GM12873 (cell line): Measurements from ENCODE around the gene MBD5.

Experiments used
- TF ChIP-seq, protein P1 (sequence below): IDR thresholded peaks from 2 replicates; pipeline ENCODE4 v1.5.1; 2012; ENCODE audit warnings: low read depth, mild to moderate bottlenecking, moderate library complexity, low read length, control low read depth; ENCODE audit not compliant: insufficient read depth; ENCODE audit errors: missing control alignments

Gene MBD5

DNA sequence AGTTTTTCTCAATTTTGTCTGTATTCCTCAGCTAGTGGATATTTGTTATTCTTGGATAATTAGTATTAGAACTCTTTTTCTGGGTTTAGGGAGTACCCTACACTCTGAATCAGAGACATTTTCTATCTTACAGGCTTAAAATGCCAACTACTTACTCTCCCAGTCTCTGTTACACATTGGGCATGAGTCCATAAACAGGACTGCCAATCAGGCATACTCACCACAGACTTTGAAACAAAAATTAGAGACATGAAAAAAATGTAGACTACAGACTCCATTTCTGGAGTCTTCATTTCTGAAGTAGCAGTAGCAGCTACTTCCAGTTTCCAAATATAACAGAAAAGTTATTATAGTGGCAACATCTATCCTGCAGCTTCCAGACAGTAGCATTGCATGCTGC, 279.7 kb downstream of the MBD5 start:
- TF ChIP-seq, protein P1, sequence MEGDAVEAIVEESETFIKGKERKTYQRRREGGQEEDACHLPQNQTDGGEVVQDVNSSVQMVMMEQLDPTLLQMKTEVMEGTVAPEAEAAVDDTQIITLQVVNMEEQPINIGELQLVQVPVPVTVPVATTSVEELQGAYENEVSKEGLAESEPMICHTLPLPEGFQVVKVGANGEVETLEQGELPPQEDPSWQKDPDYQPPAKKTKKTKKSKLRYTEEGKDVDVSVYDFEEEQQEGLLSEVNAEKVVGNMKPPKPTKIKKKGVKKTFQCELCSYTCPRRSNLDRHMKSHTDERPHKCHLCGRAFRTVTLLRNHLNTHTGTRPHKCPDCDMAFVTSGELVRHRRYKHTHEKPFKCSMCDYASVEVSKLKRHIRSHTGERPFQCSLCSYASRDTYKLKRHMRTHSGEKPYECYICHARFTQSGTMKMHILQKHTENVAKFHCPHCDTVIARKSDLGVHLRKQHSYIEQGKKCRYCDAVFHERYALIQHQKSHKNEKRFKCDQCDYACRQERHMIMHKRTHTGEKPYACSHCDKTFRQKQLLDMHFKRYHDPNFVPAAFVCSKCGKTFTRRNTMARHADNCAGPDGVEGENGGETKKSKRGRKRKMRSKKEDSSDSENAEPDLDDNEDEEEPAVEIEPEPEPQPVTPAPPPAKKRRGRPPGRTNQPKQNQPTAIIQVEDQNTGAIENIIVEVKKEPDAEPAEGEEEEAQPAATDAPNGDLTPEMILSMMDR, result no peak

DNA sequence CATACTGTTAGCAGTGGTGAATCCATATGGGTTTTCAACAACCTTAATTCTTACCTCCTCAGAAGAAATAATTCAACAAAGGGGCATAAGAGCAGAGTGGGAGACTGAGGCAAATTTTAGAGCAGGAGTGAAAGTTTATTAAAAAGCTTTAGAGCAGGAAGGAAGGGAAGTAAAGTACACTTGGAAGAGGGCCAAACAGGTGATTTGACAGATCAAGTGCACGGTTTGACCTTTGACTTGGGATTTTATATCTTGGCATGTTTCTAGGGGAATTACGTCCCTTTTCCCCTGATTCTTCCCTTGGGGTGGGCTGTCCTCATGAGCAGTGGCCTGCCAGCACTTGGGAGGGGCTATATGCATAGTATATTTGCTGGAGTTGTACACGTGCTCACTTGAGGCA, 280.5 kb downstream of the MBD5 start:
- TF ChIP-seq, protein P1, result no peak

DNA sequence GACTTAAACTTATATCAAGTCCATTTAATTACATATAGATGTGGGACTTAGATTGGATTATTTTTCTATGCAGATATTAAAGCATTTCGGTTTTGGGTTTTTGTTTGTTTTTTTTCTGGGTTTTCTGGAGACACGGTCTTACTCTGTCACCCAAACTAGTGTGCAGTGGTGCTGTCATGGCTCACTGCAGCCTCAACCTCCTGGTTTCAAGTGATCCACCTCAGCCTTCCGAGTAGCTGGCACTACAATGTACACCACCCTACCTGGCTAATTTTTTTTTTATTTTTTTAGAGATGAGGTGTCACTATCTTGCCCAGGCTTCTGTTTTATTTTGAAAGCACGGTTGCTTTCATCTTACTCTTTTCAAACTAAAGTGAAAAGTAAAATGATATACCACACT, 281.6 kb downstream of the MBD5 start:
- TF ChIP-seq, protein P1, result no peak

DNA sequence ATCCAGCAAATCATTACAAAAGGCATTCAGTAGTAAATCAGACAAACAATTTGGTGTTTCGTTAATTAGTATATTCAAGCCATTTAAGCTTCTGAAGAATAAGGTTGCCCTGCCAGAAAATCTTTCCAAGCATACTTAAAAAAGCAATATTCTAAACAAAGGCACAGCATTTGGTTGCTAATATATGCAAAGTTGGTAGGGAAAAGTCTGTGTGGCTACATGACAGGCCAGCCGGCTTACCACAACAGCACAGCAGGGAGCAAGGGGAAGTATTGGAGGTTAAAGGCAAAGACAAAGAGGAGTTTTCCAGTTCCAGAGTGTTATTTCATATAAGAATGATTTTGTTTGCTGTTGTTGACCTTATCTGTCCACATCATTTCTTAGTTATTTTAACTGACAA, 282.3 kb downstream of the MBD5 start:
- TF ChIP-seq, protein P1, result no peak

DNA sequence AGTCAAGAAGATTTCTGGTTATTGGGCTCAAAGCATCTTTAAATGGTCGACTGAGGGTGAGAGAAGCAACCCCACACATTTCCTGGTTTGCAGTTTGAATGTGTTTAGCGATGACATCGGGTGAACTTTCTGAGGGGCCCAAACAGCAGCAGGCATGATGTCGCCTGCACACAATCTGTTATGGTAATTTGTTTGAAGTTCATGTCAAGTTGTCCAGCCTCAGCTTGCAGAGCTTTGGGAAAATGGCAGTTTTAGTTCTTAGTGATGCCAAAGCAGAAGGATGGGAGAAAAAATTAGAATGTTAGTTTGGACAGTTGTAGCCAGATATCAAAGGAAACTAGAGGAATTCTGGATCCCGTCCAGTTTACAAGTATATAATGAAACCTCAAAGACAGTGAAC, 284.6 kb downstream of the MBD5 start:
- TF ChIP-seq, protein P1, result no peak

DNA sequence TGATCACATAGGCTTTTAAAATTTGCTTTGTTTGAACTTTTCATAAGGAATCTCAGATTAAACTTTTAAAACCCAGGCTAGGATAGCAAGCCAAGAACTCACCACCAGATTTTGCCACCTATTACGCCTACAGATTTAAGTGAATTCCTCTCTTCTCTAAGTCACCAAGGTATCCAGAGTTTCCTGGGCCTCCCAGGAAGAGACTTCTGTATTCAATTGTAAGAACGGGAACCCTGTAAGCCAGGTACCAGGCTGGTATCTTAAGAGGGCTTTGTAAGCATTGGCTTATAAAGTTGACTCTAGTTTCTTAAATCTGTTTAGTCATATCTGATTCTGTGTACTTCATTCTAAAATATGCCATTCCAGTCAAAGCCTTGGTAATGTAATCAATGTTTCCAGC, 285.1 kb downstream of the MBD5 start:
- TF ChIP-seq, protein P1, result no peak

DNA sequence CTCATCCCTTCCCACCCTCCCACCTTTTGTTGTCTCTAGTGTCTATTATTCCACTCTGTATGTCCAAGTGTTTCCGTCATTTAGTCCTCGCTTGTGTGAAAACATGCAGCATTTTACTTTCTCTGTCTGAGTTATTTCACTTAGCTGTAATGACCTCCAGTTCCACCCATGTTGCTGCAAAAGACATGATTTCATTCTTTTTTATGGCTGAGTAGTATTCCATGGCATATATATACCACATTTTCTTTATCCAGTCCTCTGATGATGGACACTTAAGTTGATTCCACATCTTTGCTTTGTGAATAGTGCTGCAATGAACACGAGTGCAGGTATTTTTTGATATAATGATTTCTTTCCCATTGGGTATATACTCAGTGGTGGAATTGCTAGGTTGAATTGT, 296.7 kb downstream of the MBD5 start:
- TF ChIP-seq, protein P1, result no peak
